ENCODE results near the gene TIGD1. TPM values are rescaled to one million over a fixed set of nuclear protein-coding genes. Genes with fewer than 3 reads are reported as not detected.
"Not testable (repeated sequence)": the region's sequence is repeated elsewhere in the genome, so short reads cannot be mapped to it uniquely, and the experiment has no call there.

Gene TIGD1
- total RNA-seq, 1 donor from 2014 or later = 8.2 TPM

- TF ChIP-seq CTCF (IDR thresholded peaks at IDR 0.05) = no peak
- peaks cover 53% of the 10 kb centered on the region for H3K36me3 Mint-ChIP-seq (ENCODE audit: unreplicated experiment)
- no peaks in the 10 kb centered on the region for H3K27me3 Mint-ChIP-seq (ENCODE audit: unreplicated experiment)
- no peak overlapping the region for H3K4me3 Mint-ChIP-seq (ENCODE audit: unreplicated experiment)
- H3K4me1 Mint-ChIP-seq (ENCODE audit: unreplicated experiment) = peaks cover 28% of the 10 kb centered on the region
- DNase-seq (ENCODE audit: extremely low spot score, unreplicated experiment) = no peak
- no peaks in the 10 kb centered on the region for H3K9me3 Mint-ChIP-seq (ENCODE audit: unreplicated experiment)
- H3K27ac Mint-ChIP-seq (ENCODE audit: unreplicated experiment) = peak overlapping the region; percentile 27
Measured at GRCh38 chr2:232571026-232571474, 20.7 kb upstream of the TIGD1 start.

- peak overlapping the region; percentile 27 for H3K27ac Mint-ChIP-seq (ENCODE audit: unreplicated experiment)
- H3K4me1 Mint-ChIP-seq (ENCODE audit: unreplicated experiment) = peaks cover 27% of the 10 kb centered on the region
- H3K9me3 Mint-ChIP-seq (ENCODE audit: unreplicated experiment); H3K4me3 Mint-ChIP-seq (ENCODE audit: unreplicated experiment); DNase-seq (ENCODE audit: extremely low spot score, unreplicated experiment); H3K27me3 Mint-ChIP-seq (ENCODE audit: unreplicated experiment): not testable (repeated sequence)
- peaks cover 58% of the 10 kb centered on the region for H3K36me3 Mint-ChIP-seq (ENCODE audit: unreplicated experiment)
Measured at GRCh38 chr2:232570481-232570880, 20.1 kb upstream of the TIGD1 start.

GRCh38 chr2:232569541-232569940 lies 19.2 kb upstream of the TIGD1 start:
- Mint-ChIP-seq H3K4me3 (ENCODE audit: unreplicated experiment) (no peak overlapping the region), H3K27ac (ENCODE audit: unreplicated experiment) (no peak overlapping the region), H3K4me1 (ENCODE audit: unreplicated experiment) (peaks cover 27% of the 10 kb centered on the region), H3K27me3 (ENCODE audit: unreplicated experiment) (no peaks in the 10 kb centered on the region), H3K36me3 (ENCODE audit: unreplicated experiment) (peaks cover 61% of the 10 kb centered on the region), H3K9me3 (ENCODE audit: unreplicated experiment) (no peaks in the 10 kb centered on the region)
- no peak for DNase-seq (ENCODE audit: extremely low spot score, unreplicated experiment)
- TF ChIP-seq CTCF (IDR thresholded peaks at IDR 0.05) = no peak

GRCh38 chr2:232568161-232568560 lies 17.8 kb upstream of the TIGD1 start:
- H3K4me3 Mint-ChIP-seq (ENCODE audit: unreplicated experiment) = no peak overlapping the region
- TF ChIP-seq CTCF (IDR thresholded peaks at IDR 0.05) = no peak
- H3K9me3 Mint-ChIP-seq (ENCODE audit: unreplicated experiment) = no peaks in the 10 kb centered on the region
- no peak for DNase-seq (ENCODE audit: extremely low spot score, unreplicated experiment)
- H3K27ac Mint-ChIP-seq (ENCODE audit: unreplicated experiment) = peak overlapping the region; percentile 83
- H3K36me3 Mint-ChIP-seq (ENCODE audit: unreplicated experiment) = peaks cover 61% of the 10 kb centered on the region
- H3K27me3 Mint-ChIP-seq (ENCODE audit: unreplicated experiment) = no peaks in the 10 kb centered on the region
- H3K4me1 Mint-ChIP-seq (ENCODE audit: unreplicated experiment) = peaks cover 22% of the 10 kb centered on the region

- DNase-seq (ENCODE audit: extremely low spot score, unreplicated experiment) = no peak
- H3K9me3 Mint-ChIP-seq (ENCODE audit: unreplicated experiment) = no peaks in the 10 kb centered on the region
- no peak overlapping the region for H3K4me3 Mint-ChIP-seq (ENCODE audit: unreplicated experiment)
- TF ChIP-seq CTCF (IDR thresholded peaks at IDR 0.05) = no peak
- peak overlapping the region; percentile 83 for H3K27ac Mint-ChIP-seq (ENCODE audit: unreplicated experiment)
- no peaks in the 10 kb centered on the region for H3K27me3 Mint-ChIP-seq (ENCODE audit: unreplicated experiment)
- peaks cover 22% of the 10 kb centered on the region for H3K4me1 Mint-ChIP-seq (ENCODE audit: unreplicated experiment)
- H3K36me3 Mint-ChIP-seq (ENCODE audit: unreplicated experiment) = peaks cover 64% of the 10 kb centered on the region
Measured at GRCh38 chr2:232567721-232568120, 17.4 kb upstream of the TIGD1 start.

- no peak for TF ChIP-seq CTCF (IDR thresholded peaks at IDR 0.05)
- peaks cover 13% of the 10 kb centered on the region for H3K4me1 Mint-ChIP-seq (ENCODE audit: unreplicated experiment)
- no peaks in the 10 kb centered on the region for H3K27me3 Mint-ChIP-seq (ENCODE audit: unreplicated experiment)
- no peak for DNase-seq (ENCODE audit: extremely low spot score, unreplicated experiment)
- H3K36me3 Mint-ChIP-seq (ENCODE audit: unreplicated experiment) = peaks cover 61% of the 10 kb centered on the region
- H3K9me3 Mint-ChIP-seq (ENCODE audit: unreplicated experiment) = no peaks in the 10 kb centered on the region
- no peak overlapping the region for H3K4me3 Mint-ChIP-seq (ENCODE audit: unreplicated experiment)
- no peak overlapping the region for H3K27ac Mint-ChIP-seq (ENCODE audit: unreplicated experiment)
Measured at GRCh38 chr2:232563580-232563979, 13.2 kb upstream of the TIGD1 start.

Measured in osteocyte (in vitro differentiated cells).